COLO668 (cell line): ENCODE results near the gene BLID.

ENCODE experiments used
- DNase-seq: peaks from one replicate; lab custom pipeline; 2025; ENCODE audit not compliant: unreplicated experiment; lab: John Stamatoyannopoulos, UW

The BLID gene, protein sequence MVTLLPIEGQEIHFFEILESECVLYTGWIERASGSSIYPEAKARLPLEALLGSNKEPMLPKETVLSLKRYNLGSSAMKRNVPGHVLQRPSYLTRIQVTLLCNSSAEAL

GRCh38 chr11:122115524-122116379, at the start of gene BLID:
Gene BLID, minus strand, starts transcription at chr11:122116215. Its CDS starts 293 bp downstream, at chr11:122115922.
- DNase-seq: peak; percentile 9

- DNase-seq: no peak
Observed at GRCh38 chr11:122163053-122163819, 47.2 kb upstream of the BLID start.

DNA sequence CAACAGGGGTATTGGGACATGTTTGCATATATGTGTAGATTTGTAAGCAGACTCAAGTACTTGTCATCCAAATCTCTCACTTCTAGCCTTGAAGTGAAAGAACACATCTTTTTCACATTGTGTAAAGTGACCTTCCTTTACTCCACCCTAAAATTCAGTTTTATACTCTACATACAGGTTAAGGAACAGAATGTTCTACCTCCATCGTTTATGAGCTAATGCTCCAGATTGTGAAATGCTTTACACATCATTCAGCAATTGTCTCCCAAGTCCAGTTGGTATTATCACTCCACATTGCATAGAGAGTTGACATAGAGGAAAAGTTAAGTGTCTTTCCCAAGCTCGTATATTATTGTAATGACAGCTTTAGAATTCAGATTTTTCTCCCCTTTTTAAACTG, 46.1 kb upstream of the BLID start:
- no peak for DNase-seq

DNA sequence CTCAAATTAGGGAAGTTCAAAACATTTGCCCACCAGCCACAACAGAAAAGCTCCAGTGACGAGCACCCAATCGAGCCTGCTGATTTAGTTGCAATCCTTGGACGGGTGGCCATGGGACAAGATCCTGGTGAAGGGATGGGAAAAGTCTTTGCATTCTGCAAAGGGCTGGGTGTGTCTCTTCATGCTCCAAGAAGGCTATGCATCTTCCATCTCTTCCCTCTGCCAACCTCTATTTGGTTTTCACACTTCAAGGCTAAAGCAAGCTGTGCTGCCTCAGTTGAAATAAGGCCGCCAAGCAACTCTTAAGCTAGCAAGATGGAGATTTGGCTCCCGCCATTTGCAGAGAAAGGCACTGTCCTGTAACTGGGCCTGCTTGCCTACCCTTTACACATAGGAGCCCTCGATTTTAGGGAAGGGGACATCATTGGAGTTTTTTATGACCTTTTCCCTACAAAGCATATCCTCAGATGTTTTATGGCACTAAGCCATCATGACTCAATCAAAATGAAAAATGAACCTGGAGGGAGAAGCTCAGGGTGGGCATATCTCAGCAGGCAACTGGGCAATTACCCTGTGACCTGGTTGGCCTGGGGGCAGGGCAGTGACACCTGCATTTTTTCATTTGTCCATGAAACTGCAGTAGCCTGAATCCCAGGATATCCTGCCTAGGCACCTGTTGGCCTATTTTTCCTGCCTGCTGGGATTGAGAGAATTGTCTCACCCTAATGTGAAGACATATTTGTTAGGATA, 45.0 kb upstream of the BLID start:
- DNase-seq: no peak

- DNase-seq: no peak
Observed at GRCh38 chr11:122159861-122160260, 43.8 kb upstream of the BLID start.

DNA sequence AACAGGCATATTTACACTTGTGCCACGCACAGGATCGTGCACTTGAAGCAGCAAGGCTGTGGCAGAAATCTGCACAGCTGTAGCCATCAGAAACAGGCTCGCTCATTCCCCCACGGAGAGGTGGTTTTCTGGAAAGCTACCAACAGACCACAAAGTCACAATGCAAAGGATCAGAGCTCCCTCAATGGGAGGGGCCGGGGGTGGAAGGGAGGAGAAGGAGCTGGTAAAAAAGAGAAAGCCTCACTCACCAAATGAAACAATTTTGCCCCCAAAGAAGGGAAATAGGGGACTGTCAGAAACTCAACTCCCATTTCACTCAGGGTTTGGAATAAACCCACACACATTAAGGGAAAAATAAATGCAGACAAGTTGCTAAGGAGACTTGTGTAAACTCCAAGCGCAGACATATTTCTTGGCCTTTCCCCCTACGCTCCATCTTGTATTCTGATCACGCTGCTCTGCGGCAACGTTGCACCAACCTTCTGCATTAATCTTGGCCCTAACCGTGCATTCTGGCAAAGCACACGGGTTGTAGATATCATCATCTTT, 43.2 kb upstream of the BLID start:
- DNase-seq: no peak

- DNase-seq: no peak
Observed at GRCh38 chr11:122158171-122158570, 42.2 kb upstream of the BLID start.

GRCh38 chr11:122157653-122158161, 41.7 kb upstream of the BLID start:
- DNase-seq: no peak

DNA sequence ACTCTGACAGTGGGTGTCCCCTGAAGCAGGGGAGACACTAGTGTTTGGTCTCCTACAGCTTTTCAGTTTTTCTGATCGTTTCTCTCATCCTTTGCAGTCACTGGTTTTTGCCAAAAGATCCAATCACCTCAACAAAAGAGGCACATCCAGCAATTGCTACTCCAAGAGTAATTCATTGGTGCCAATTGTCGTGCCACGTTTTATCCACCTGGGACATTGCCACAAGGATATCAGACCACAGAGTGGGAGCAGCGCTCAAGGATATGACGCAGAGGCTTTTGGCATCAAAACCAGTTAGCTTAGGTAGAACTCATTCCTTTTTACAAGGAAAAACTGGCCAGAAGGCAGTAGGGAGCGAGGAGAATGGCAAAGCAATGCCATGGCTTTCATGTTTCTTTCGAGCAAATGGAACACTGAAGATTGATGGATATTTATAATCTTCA, 40.9 kb upstream of the BLID start:
- no peak for DNase-seq

DNA sequence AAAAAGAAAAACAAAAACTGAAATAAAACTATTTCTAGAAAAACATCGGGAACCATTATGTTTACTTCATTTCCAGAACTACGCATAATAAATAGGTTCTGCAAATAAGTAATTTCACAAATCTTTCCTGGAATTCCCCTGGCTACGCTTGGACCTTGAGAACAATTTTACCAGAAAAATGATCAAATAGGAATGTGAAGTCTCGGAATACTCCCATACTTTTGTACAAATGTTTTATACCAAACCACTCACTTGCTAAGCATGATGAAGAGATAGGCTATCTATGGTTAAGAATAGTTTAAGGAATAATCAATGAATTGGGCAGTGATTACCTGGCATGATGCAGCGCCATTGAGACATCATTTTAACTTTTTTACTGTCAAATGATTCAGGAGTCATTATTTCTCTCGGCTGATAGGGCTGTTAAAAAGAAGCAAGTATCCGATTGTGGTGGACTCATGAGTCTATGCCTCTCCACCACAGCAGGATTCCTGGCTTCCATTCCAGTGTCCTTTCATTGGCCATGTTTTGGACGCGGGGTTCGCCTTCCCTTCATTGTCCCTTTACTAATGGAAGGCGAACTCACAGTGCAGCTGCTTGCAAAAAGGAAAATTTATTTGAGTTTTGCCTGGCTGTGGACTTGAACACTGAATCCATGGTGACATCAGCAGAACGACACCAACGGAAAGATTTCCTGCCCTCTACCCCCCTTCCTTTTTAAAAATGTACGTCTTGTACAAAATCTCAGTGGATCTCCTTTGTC, 39.9 kb upstream of the BLID start:
- DNase-seq: no peak

DNA sequence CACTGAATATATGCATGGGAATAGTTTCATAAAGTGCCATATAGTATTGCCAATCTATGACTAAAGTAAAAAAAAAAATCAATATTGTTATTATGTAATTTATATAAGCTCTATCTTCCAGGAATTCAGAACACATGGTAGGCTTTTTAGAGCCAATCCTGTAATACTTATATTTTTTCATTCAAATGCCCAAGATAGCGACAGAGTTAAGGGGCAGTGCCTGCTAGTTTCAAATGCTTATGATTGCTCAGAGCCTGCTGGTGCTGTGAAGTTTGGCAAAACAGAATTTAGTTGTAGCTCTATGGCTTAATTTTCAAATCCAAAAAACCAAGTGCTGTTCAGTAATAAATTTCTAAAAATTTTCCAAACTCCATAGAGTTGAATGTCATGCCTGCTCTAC, 39.0 kb upstream of the BLID start:
- DNase-seq: no peak

DNA sequence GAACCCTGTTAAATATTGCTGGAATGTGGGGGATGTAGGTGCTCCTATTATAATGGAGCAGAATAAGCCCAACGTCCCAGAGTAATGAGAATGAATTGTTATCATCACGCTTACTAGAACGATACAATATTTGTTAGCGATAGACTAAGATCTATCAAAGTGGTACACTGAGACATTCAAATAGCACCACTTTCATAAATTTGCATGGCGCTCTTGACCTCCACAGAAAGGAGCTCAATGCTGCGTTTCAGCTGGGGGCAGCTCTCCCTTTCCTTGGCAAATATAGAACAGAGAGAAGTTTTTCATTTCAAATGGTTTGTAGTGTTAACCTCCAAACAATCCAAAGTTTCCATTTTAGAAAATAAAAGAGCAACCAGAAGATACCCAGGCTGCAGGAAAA, 38.2 kb upstream of the BLID start:
- no peak for DNase-seq

- DNase-seq: no peak
Observed at GRCh38 chr11:122153746-122154145, 37.7 kb upstream of the BLID start.

- DNase-seq: no peak
Observed at GRCh38 chr11:122150216-122151124, 34.5 kb upstream of the BLID start.

DNA sequence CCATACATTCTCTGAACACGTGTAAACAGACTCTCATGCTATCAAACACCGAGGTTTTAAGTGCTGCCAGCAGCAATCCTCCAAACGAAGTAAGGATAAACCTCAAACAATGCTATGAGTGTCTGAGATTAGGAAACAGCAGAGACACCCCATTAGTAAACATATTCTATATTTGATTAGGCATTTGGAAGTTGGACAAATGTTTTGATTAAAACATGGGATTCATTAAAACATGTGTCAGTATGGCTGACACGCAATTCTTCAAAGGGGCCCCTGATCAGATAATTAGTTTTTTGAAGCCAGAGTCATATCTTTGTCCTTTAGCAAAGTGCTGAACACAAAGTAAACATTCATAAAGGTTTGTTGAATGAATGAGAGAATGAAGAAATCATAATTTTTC, 33.2 kb upstream of the BLID start:
- DNase-seq: no peak

- no peak for DNase-seq
Observed at GRCh38 chr11:122146475-122146874, 30.5 kb upstream of the BLID start.

DNA sequence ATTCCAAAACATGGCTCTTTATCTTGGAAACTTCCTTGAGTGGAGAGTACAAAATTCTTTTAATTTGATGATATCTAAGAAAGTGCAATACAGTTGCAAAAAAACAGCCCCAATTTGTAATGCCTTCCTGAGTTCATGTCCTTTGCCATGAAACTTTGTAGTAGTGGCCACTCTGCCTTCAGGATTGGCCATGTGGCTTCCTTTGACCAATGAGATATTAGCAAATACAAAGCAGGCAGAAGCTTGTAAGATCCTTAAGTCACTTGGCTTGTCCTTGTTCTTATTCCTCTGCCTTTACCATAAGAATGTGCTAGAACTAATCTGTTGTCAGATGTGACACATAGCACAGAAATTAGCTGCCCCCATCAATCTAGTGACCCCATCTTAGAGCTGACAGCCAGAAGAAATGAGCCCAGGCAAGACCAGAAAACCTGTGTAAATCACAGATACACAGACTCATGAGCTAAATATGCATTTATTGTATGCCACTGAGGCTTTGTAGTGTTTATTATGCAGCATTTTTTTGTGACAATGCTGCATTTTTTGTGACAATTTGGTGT, 29.8 kb upstream of the BLID start:
- DNase-seq: no peak

GRCh38 chr11:122144752-122145151, 28.7 kb upstream of the BLID start:
- DNase-seq: no peak

- no peak for DNase-seq
Observed at GRCh38 chr11:122141725-122142124, 25.7 kb upstream of the BLID start.
